ENCODE results near the gene ADAT2. TPM values are rescaled to one million over a fixed set of nuclear protein-coding genes. Genes with fewer than 3 reads are reported as not detected.

Gene ADAT2
- total RNA-seq, 1 experiment from 2014 or later = 10.4 TPM

DNA sequence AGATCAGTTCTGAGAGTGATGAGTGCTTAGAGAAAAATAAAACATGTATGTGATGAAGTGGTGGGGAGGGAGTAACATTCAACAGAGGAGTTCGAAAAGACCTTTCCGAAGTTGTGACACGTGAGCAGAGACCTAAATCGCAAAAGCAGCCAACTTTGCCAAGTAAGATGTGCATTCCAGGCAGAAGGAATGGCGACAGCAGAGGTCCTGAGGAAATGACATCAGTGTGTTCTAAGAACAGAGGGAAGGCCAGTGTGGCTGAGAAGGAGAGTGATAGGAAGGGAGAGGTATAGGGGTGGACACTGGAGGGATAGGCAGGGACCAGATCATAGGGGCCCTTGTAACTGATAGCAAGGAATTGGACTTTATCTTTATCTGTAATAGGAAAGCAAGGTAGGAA is 51.3 kb downstream of the ADAT2 start:
- no peak for DNase-seq (ENCODE audit: extremely low read depth, low read depth)

GRCh38 chr6:143397227-143398222 is 53.0 kb downstream of the ADAT2 start:
- no peak for DNase-seq (ENCODE audit: extremely low read depth, low read depth)

GRCh38 chr6:143396497-143397226 is 53.8 kb downstream of the ADAT2 start:
- DNase-seq (ENCODE audit: extremely low read depth, low read depth) = no peak

DNA sequence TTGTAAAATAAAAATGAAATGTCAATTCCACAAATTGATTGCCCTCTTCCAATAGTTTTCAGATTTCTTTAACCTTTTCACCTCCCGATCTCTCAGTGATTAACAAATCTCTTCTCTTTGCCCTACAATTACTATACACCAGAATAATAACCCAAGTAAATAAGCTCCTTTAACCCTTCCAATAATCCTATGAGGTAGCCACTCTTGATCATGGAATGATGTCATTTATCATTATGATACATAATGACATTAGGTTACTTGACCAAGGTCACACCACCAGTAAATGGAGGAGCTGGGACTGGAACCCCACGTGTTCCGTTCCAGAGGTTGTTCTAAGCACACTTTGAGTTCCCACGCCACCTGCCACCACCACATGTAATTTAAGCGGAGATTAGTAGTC is 54.8 kb downstream of the ADAT2 start:
- no peak for DNase-seq (ENCODE audit: extremely low read depth, low read depth)

DNA sequence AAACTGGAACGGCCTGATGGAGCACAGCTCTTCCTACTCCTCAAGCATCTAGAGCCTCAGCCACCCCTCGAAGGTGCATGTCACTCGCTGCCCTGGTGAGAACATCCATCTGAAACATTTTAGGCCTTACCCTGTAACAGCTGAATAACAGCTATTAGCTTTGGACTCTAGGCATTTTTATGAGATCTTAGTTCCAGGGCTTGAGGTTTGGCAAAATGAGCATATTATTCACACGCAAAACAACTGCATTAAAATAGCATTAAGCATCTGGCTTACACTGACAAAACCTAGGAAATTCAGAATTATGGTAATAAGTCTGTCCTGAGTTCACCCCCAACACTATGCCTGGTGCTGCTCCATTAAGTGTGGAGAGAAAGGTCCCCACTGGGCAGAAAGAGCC is 56.1 kb downstream of the ADAT2 start:
- DNase-seq (ENCODE audit: extremely low read depth, low read depth) = no peak

GRCh38 chr6:143390278-143390677 is 60.2 kb downstream of the ADAT2 start:
- no peak for DNase-seq (ENCODE audit: extremely low read depth, low read depth)

DNA sequence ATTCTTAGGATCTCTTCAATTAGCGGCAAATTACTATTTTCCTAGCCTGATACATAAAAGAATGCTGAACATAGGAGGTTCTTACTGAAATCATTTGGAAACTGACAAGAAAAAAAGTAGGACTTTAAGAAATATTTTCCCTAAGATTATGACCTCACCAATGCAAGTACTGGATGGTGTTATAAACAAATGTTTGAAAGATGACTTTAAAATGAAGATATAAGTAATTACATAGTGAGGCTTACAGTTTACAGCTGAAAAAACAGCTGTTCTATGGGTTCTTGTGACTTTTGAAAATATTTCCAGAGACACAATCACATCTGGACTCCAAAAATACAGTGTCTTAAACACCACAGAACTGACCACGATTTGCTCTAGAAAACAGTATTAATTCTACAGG is 64.9 kb downstream of the ADAT2 start:
- DNase-seq (ENCODE audit: extremely low read depth, low read depth) = no peak

GRCh38 chr6:143376861-143377260 is 73.6 kb downstream of the ADAT2 start:
- DNase-seq (ENCODE audit: extremely low read depth, low read depth) = no peak

- no peak for DNase-seq (ENCODE audit: extremely low read depth, low read depth)
Observed at GRCh38 chr6:143376375-143376774, 74.1 kb downstream of the ADAT2 start.

- no peak for DNase-seq (ENCODE audit: extremely low read depth, low read depth)
Observed at GRCh38 chr6:143375022-143375585, 75.4 kb downstream of the ADAT2 start.

DNA sequence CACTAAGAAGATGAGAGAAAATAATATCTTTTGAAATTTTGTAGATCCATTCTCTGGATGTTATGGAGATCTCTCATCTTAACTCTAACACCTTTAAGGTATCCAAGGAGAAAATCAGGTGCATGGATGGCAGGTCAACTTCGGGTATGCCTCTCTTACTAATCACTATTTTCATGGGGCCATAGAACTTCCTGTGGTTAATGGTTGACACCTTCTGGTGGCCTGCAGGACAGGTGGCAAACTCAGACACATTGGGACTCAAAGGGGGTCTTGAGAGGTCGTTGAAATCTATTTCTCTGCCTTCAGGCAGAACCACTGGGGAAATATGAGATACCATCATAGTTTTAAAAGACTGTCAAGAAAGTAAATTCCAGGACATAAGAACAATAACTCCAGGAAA is 76.5 kb downstream of the ADAT2 start:
- no peak for DNase-seq (ENCODE audit: extremely low read depth, low read depth)

Small RNA genes lying within 50 kb of the gene (small RNA-seq; reads per million reads assigned to genes)
- 0.02 to 0.35 reads per million in 2 experiments for gene RNA5SP221

Other genes starting within 250 kb of the ADAT2 start
- gene PEX3, start 110 bp upstream of the ADAT2 start, total RNA-seq (2014; rRNA removed; shearing (Covaris generic)) = 16.9 and 17.9 TPM in 2 replicates
- gene FUCA2, start 61.0 kb upstream of the ADAT2 start, total RNA-seq (2014; rRNA removed; shearing (Covaris generic)) = 64.2 and 74.8 TPM in 2 replicates
- gene PHACTR2, start 227.3 kb upstream of the ADAT2 start, total RNA-seq (2014; rRNA removed; shearing (Covaris generic)) = 3.4 and 5.6 TPM in 2 replicates

All from NCI-H460 (cell line).